Measurements from ENCODE around the gene PRAMEF11. TPM values are rescaled to one million over a fixed set of nuclear protein-coding genes. Genes with fewer than 3 reads are reported as not detected.

Gene PRAMEF11
- not detected in 5 replicates for total RNA-seq (2022; extraction: Qiagen RNA extraction)

GRCh38 chr1:12831310-12831709 is at the start of gene PRAMEF11:
PRAMEF11 (minus strand) TSS chr1:12831410; CDS start chr1:12828789, 2,621 bp downstream.

GRCh38 chr1:12856786-12857185 is 25.6 kb upstream of the PRAMEF11 start, which contains the start of gene PRAMEF2:
PRAMEF2 (plus strand) TSS chr1:12857086; CDS start chr1:12859010, 1,924 bp downstream.

GRCh38 chr1:12848620-12849019 is 17.4 kb upstream of the PRAMEF11 start, which contains the start of gene HNRNPCL1:
HNRNPCL1 (minus strand) TSS chr1:12848720; CDS start chr1:12848289, 431 bp downstream.

GRCh38 chr1:12791097-12791496 is 40.1 kb downstream of the PRAMEF11 start, which contains the start of gene PRAMEF1:
PRAMEF1 (plus strand) TSS chr1:12791397; CDS start chr1:12793228, 1,831 bp downstream.

Other genes starting within 250 kb of the PRAMEF11 start
- gene DHRS3, start 213.2 kb downstream of the PRAMEF11 start, total RNA-seq (2022; extraction: Qiagen RNA extraction): 44.8 to 64.1 TPM (median 61.0 TPM) in 5 replicates
- not detected in 5 replicates for gene AADACL4, start 187.3 kb downstream of the PRAMEF11 start, total RNA-seq (2022; extraction: Qiagen RNA extraction)
- gene AADACL3, start 115.3 kb downstream of the PRAMEF11 start, total RNA-seq (2022; extraction: Qiagen RNA extraction): not detected in 5 replicates
- gene CFAP107, start 85.2 kb downstream of the PRAMEF11 start, total RNA-seq (2022; extraction: Qiagen RNA extraction): not detected in 5 replicates
- gene PRAMEF12, start 57.7 kb downstream of the PRAMEF11 start, total RNA-seq (2022; extraction: Qiagen RNA extraction): 0.07 TPM in 1 of 5 replicates, not detected in the others
- not detected in 5 replicates for gene PRAMEF1, start 40.0 kb downstream of the PRAMEF11 start, total RNA-seq (2022; extraction: Qiagen RNA extraction)
- not detected in 5 replicates for gene HNRNPCL1, start 17.3 kb upstream of the PRAMEF11 start, total RNA-seq (2022; extraction: Qiagen RNA extraction)
- not detected in 5 replicates for gene PRAMEF2, start 25.7 kb upstream of the PRAMEF11 start, total RNA-seq (2022; extraction: Qiagen RNA extraction)
- gene PRAMEF4, start 54.8 kb upstream of the PRAMEF11 start, total RNA-seq (2022; extraction: Qiagen RNA extraction): not detected in 5 replicates
- gene PRAMEF10, start 66.9 kb upstream of the PRAMEF11 start, total RNA-seq (2022; extraction: Qiagen RNA extraction): not detected in 5 replicates
- gene PRAMEF7, start 85.2 kb upstream of the PRAMEF11 start, total RNA-seq (2022; extraction: Qiagen RNA extraction): not detected in 5 replicates
- not detected in 5 replicates for gene PRAMEF6, start 116.2 kb upstream of the PRAMEF11 start, total RNA-seq (2022; extraction: Qiagen RNA extraction)
- gene PRAMEF27, start 225.2 kb upstream of the PRAMEF11 start, total RNA-seq (2022; extraction: Qiagen RNA extraction): not detected in 5 replicates
- not detected in 5 replicates for gene HNRNPCL3, start 229.4 kb upstream of the PRAMEF11 start, total RNA-seq (2022; extraction: Qiagen RNA extraction)
- not detected in 5 replicates for gene PRAMEF25, start 239.4 kb upstream of the PRAMEF11 start, total RNA-seq (2022; extraction: Qiagen RNA extraction)

All from A549 treated with CORT108297 at 1 μM for 4 hours (cell line).